ENCODE results near the gene SENP6. TPM values are rescaled to one million over a fixed set of nuclear protein-coding genes. Genes with fewer than 3 reads are reported as not detected.

Gene SENP6
- polyA plus RNA-seq, 1 donor from 2014 or later: 113 TPM

- no peak overlapping the region for H2AFZ ChIP-seq (ENCODE audit: low read depth, low read length)
These were observed 44.6 kb upstream of the SENP6 start for GRCh38 chr6:75557068-75557467.

GRCh38 chr6:75563032-75563431 lies 38.6 kb upstream of the SENP6 start:
- no peaks in the 10 kb centered on the region for H3F3A ChIP-seq (ENCODE audit: insufficient read depth, low read length, poor library complexity, severe bottlenecking)
- H3K4me3 ChIP-seq (ENCODE audit: low read length): no peak overlapping the region
- peaks cover 9% of the 10 kb centered on the region for H3K9me3 ChIP-seq (ENCODE audit: low read length)
- H2AFZ ChIP-seq (ENCODE audit: low read depth, low read length): no peak overlapping the region
- no peaks in the 10 kb centered on the region for H3K27me3 ChIP-seq (ENCODE audit: insufficient read depth, low read depth, low read length)
- H3K9ac ChIP-seq (ENCODE audit: low read length): no peak overlapping the region
- H3K4me2 ChIP-seq (ENCODE audit: low read length): no peak overlapping the region
- no peaks in the 10 kb centered on the region for H3K79me2 ChIP-seq (replicated peaks; ENCODE audit: insufficient read depth, low read length)
- no peaks in the 10 kb centered on the region for H3K9me2 ChIP-seq (ENCODE audit: insufficient read depth, low read length)
- H3K27ac ChIP-seq (ENCODE audit: low read length): no peak overlapping the region
- H3K36me3 ChIP-seq (ENCODE audit: insufficient read depth, low read length): no peaks in the 10 kb centered on the region
- H4K20me1 ChIP-seq (ENCODE audit: insufficient read depth): no peaks in the 10 kb centered on the region
- TF ChIP-seq RAD21 (conservative IDR thresholded peaks at IDR 0.05): no peak
- TF ChIP-seq POLR2AphosphoS5 (IDR thresholded peaks at IDR 0.05): no peak
- no peak for TF ChIP-seq EZH2 (IDR thresholded peaks at IDR 0.05; ENCODE audit: borderline replicate concordance, insufficient read depth, low read length, poor library complexity, severe bottlenecking)
- TF ChIP-seq TAF1 (IDR thresholded peaks at IDR 0.05; ENCODE audit: low read depth): no peak
- no peak for TF ChIP-seq CTCF (IDR thresholded peaks at IDR 0.05; ENCODE audit: poor library complexity, severe bottlenecking)
- TF ChIP-seq, protein P1, sequence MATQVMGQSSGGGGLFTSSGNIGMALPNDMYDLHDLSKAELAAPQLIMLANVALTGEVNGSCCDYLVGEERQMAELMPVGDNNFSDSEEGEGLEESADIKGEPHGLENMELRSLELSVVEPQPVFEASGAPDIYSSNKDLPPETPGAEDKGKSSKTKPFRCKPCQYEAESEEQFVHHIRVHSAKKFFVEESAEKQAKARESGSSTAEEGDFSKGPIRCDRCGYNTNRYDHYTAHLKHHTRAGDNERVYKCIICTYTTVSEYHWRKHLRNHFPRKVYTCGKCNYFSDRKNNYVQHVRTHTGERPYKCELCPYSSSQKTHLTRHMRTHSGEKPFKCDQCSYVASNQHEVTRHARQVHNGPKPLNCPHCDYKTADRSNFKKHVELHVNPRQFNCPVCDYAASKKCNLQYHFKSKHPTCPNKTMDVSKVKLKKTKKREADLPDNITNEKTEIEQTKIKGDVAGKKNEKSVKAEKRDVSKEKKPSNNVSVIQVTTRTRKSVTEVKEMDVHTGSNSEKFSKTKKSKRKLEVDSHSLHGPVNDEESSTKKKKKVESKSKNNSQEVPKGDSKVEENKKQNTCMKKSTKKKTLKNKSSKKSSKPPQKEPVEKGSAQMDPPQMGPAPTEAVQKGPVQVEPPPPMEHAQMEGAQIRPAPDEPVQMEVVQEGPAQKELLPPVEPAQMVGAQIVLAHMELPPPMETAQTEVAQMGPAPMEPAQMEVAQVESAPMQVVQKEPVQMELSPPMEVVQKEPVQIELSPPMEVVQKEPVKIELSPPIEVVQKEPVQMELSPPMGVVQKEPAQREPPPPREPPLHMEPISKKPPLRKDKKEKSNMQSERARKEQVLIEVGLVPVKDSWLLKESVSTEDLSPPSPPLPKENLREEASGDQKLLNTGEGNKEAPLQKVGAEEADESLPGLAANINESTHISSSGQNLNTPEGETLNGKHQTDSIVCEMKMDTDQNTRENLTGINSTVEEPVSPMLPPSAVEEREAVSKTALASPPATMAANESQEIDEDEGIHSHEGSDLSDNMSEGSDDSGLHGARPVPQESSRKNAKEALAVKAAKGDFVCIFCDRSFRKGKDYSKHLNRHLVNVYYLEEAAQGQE (IDR thresholded peaks at IDR 0.05; ENCODE audit: borderline replicate concordance): no peak
- TF ChIP-seq EP300 (conservative IDR thresholded peaks at IDR 0.05; ENCODE audit: poor library complexity, severe bottlenecking): no peak
- no peak for TF ChIP-seq SMC3 (conservative IDR thresholded peaks at IDR 0.05; ENCODE audit: poor library complexity)
- TF ChIP-seq MXI1 (conservative IDR thresholded peaks at IDR 0.05; ENCODE audit: poor library complexity, severe bottlenecking): no peak

More at GRCh38 chr6:75557068-75557467, 44.6 kb upstream of the SENP6 start:
- H3F3A ChIP-seq (ENCODE audit: insufficient read depth, low read length, poor library complexity, severe bottlenecking): no peaks in the 10 kb centered on the region
- H3K4me3 ChIP-seq (ENCODE audit: low read length): no peak overlapping the region
- H3K9me3 ChIP-seq (ENCODE audit: low read length): no peaks in the 10 kb centered on the region
- TF ChIP-seq EP300 (conservative IDR thresholded peaks at IDR 0.05; ENCODE audit: poor library complexity, severe bottlenecking) (no peak), RAD21 (conservative IDR thresholded peaks at IDR 0.05) (no peak), EZH2 (IDR thresholded peaks at IDR 0.05; ENCODE audit: borderline replicate concordance, insufficient read depth, low read length, poor library complexity, severe bottlenecking) (no peak), SMC3 (conservative IDR thresholded peaks at IDR 0.05; ENCODE audit: poor library complexity) (no peak), POLR2AphosphoS5 (IDR thresholded peaks at IDR 0.05) (no peak), TAF1 (IDR thresholded peaks at IDR 0.05; ENCODE audit: low read depth) (no peak), MXI1 (conservative IDR thresholded peaks at IDR 0.05; ENCODE audit: poor library complexity, severe bottlenecking) (no peak), CTCF (IDR thresholded peaks at IDR 0.05; ENCODE audit: poor library complexity, severe bottlenecking) (no peak)
- TF ChIP-seq, protein P1 (IDR thresholded peaks at IDR 0.05; ENCODE audit: borderline replicate concordance): no peak
- no peaks in the 10 kb centered on the region for H3K9me2 ChIP-seq (ENCODE audit: insufficient read depth, low read length)
- no peak overlapping the region for H3K9ac ChIP-seq (ENCODE audit: low read length)
- H4K20me1 ChIP-seq (ENCODE audit: insufficient read depth): no peaks in the 10 kb centered on the region
- H3K79me2 ChIP-seq (replicated peaks; ENCODE audit: insufficient read depth, low read length): no peaks in the 10 kb centered on the region
- no peaks in the 10 kb centered on the region for H3K27me3 ChIP-seq (ENCODE audit: insufficient read depth, low read depth, low read length)
- H3K4me2 ChIP-seq (ENCODE audit: low read length): no peak overlapping the region
- H3K36me3 ChIP-seq (ENCODE audit: insufficient read depth, low read length): no peaks in the 10 kb centered on the region
- no peak overlapping the region for H3K27ac ChIP-seq (ENCODE audit: low read length)

Data from neural cell (in vitro differentiated cells).